Left lung (tissue), 10 donors: ENCODE measurements around the gene TST. TPM values are rescaled to one million over a fixed set of nuclear protein-coding genes. Genes with fewer than 3 reads are reported as not detected.
A peak's percentile ranks its signal among the peaks of the same experiment; 100 is the strongest.

Experiments
- ATAC-seq: fragments of 200-7000 bp; cut with Tn5 transposase; one replicate; pipeline ENCODE4 v1.9.1; 2020; ENCODE audit warnings: moderate library complexity
- DNase-seq, 4 donors: peaks; one replicate each; pipeline ENCODE4 v3.0.0-alpha.2; 2013 to 2020
- H3K27ac ChIP-seq, 2 donors: fragments of 200-600 bp; sonication (generic) in 1 of 2; one replicate each; pipeline versions ENCODE4 v1.5.0 to v1.8.0; 2020 to 2021
- H3K27me3 ChIP-seq, 2 donors: fragments of 200-600 bp; sonication (generic) in 1 of 2; one replicate each; pipeline versions ENCODE4 v1.5.0 to v1.8.0; 2020 to 2021
- H3K36me3 ChIP-seq, 2 donors: fragments of 200-600 bp; sonication (generic) in 1 of 2; one replicate each; pipeline versions ENCODE4 v1.5.0 to v1.8.0; 2020 to 2021
- H3K4me1 ChIP-seq, 2 donors: fragments of 200-600 bp; one replicate each; pipeline ENCODE4 v1.8.0; 2021
- H3K4me3 ChIP-seq, 2 donors: fragments of 200-600 bp; sonication (generic) in 1 of 2; one replicate each; pipeline versions ENCODE4 v1.5.0 to v1.8.0; 2020 to 2021; ENCODE audit warnings: mild to moderate bottlenecking in 1 of 2
- H3K9me3 ChIP-seq, 2 donors: fragments of 200-600 bp; sonication (generic) in 1 of 2; one replicate each; pipeline versions ENCODE4 v1.5.0 to v1.8.0; 2020 to 2021
- intact Hi-C, 2 donors: fragments of 100-400 bp; cut with DNase I; formaldehyde crosslinking; loops; one replicate each; pipeline versions ENCODE4 v1.11.2 to v1.14.2; 2022
- polyA plus RNA-seq, 6 donors: library from polyadenylated mRNA; unstranded; fragments of 120-200 nt; gene quantifications; one replicate each; pipeline ENCODE4 v1.2.1, GENCODE V29; 2013; ENCODE audit not compliant: insufficient read length in 6 of 6
- total RNA-seq, 2 donors: library from RNA; stranded (reverse); fragmentation: NEBNext Ultra II Directional; extraction: Animal tissue kit (Norgen Biotek cat#: 25700); gene quantifications; one replicate each; pipeline ENCODE4 v1.2.1, GENCODE V29; 2021
- TF ChIP-seq, protein P1 (sequence below), 2 donors: fragments of 200-600 bp; sonication (generic) in 1 of 2; IDR thresholded peaks; one replicate each; pipeline versions ENCODE4 v1.5.0 to v1.8.0; 2021; ENCODE audit warnings: antibody characterized with exemption in 2 of 2
- donor health status: DM: no; HTN: yes; CAD: no.
- donor health status: DM: no; HTN: no; CAD: no.

TST gene
- total and polyA plus RNA-seq, 8 donors = 14.7 to 52.0 (median 23.5) TPM

DNA sequence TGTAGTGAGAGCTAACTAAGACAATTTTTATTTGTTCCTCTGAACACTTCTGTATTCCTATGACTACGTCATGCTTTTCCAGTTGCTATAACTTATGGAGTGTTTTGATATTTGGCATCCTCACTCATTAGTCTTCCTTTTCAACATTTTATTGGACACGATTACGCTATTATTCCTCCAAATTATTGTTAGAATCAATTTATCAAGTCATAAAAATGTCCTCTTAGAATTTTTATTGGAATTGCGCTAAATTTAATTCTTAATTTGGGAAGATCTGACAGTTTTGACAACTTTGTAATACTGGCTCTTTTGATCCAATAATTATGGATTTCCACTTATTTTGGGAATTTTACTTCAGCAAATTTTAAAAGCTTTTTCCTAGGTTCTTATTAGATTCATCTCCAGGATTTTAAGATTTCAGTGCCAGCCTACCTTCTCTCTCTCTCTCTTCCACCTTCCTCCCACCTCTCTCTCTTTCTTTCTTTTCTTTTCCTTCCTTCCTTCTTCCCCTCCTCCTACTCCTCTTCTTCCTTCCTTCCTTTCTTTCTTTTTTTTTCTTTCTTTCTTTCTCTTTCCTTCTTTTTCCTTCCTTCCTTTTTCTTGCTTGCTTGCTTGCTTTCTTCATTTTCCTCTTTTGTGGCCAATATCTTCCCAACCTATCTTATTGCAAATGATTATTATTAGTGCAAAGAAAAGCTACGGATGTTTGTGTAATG, 50.8 kb downstream of the TST start:
- no peak overlapping the region for H3K4me3 ChIP-seq
- H3K4me1 ChIP-seq = peaks cover 0 to 27% of the 10 kb centered on the region in 2 donors
- H3K27me3 ChIP-seq = no peaks in the 10 kb centered on the region
- no peak for ATAC-seq
- no peak overlapping the region for H3K27ac ChIP-seq
- no peaks in the 10 kb centered on the region for H3K36me3 ChIP-seq
- H3K9me3 ChIP-seq = no peaks in the 10 kb centered on the region
- no peak for DNase-seq
- TF ChIP-seq, protein P1, sequence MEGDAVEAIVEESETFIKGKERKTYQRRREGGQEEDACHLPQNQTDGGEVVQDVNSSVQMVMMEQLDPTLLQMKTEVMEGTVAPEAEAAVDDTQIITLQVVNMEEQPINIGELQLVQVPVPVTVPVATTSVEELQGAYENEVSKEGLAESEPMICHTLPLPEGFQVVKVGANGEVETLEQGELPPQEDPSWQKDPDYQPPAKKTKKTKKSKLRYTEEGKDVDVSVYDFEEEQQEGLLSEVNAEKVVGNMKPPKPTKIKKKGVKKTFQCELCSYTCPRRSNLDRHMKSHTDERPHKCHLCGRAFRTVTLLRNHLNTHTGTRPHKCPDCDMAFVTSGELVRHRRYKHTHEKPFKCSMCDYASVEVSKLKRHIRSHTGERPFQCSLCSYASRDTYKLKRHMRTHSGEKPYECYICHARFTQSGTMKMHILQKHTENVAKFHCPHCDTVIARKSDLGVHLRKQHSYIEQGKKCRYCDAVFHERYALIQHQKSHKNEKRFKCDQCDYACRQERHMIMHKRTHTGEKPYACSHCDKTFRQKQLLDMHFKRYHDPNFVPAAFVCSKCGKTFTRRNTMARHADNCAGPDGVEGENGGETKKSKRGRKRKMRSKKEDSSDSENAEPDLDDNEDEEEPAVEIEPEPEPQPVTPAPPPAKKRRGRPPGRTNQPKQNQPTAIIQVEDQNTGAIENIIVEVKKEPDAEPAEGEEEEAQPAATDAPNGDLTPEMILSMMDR (IDR thresholded peaks at IDR 0.05) = no peak
- intact Hi-C loops = no loop called here

DNA sequence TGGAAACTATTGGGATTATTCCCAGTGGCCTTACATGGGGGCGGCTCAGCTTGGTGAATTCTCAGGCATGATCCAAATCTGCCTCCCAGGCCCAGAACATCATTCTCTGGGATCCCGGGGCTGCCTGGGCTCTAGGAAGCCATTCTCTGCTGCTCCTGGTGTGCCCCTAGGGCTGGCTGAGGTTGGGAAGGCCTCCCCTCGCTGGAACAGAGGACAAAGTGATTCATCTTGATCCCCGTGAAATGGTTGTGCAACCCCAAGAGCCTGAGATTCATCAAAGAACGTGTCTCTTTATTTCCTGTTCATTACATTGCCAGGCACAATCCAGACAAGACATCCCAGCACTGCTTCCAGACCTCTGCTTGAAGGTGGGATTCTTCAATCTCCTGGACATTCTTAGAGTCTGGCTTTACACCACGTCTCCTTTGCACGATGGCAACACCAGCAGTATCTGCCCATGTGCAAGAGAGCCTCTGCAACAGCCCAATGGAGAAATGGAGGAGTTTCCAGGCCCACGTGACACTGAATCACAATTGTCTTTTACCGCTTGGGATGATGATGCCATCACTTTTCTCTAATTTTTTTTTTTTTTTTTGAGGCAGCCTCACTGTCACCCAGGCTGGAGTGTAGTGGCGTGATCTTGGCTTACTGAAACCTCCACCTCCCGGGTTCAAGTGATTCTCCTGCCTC, 52.3 kb downstream of the TST start:
- DNase-seq = no peak
- Histone ChIP-seq H3K27ac (peak overlapping the region in 1 of 2 donors; percentile 28), H3K36me3 (no peaks in the 10 kb centered on the region), H3K4me1 (peaks cover 0 to 27% of the 10 kb centered on the region in 2 donors), H3K4me3 (no peak overlapping the region), H3K27me3 (no peaks in the 10 kb centered on the region), H3K9me3 (no peaks in the 10 kb centered on the region)
- TF ChIP-seq, protein P1 (IDR thresholded peaks at IDR 0.05) = no peak
- ATAC-seq = no peak
- intact Hi-C loops = no loop called here

DNA sequence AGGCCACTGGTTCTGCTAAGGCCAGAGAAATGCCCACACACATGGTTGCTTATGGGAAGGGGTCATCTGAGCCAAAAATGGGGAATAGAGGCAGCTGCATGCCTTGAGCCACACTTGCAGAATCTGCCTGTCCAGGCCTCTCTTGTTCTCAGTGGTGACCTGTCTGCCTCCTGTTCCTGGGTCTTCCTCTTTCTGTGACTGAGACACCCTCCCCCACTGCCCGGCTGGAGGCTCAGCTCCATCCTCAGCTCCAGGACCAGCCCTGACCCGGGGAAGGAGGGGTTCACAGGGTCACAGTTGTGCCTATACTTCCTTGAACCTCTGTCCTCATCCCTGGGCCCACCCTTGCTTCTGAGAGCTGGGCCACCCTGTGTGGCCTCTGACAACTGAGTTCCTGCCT, 53.6 kb downstream of the TST start:
- intact Hi-C loops = no loop called here
- TF ChIP-seq, protein P1 (IDR thresholded peaks at IDR 0.05) = no peak
- no peak overlapping the region for H3K4me3 ChIP-seq
- ATAC-seq = no peak
- DNase-seq = peak in 1 of 4 donors; percentile 79
- H3K36me3 ChIP-seq = no peaks in the 10 kb centered on the region
- peaks cover 0 to 8% of the 10 kb centered on the region in 2 donors for H3K27me3 ChIP-seq
- H3K27ac ChIP-seq = no peak overlapping the region
- H3K9me3 ChIP-seq = no peaks in the 10 kb centered on the region
- peaks cover 0 to 27% of the 10 kb centered on the region in 2 donors for H3K4me1 ChIP-seq

DNA sequence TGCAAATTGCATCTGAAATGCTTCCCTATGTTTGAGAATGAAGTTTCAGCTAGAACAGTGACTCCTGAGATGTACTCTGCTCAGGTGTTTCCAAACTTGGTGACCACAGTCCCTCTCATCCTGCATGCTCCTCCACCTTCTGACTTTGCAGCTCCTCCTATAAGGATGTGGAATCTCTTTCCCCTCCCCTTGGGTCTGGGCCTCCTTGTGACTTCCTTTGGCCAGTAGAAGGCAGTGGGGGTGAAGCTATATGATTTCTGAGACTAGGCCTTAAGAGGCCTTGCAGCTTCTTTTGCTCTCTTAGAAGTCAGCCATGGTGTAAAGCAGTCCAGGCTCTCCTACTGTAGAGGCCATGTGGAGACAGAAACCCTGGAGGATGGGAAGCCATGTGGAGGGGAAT, 55.1 kb downstream of the TST start:
- peaks cover 0 to 15% of the 10 kb centered on the region in 2 donors for H3K4me1 ChIP-seq
- peaks cover 0 to 24% of the 10 kb centered on the region in 2 donors for H3K27me3 ChIP-seq
- DNase-seq = no peak
- no peaks in the 10 kb centered on the region for H3K9me3 ChIP-seq
- TF ChIP-seq, protein P1 (IDR thresholded peaks at IDR 0.05) = no peak
- intact Hi-C loops = no loop called here
- H3K27ac ChIP-seq = no peak overlapping the region
- no peak for ATAC-seq
- H3K4me3 ChIP-seq = no peak overlapping the region
- no peaks in the 10 kb centered on the region for H3K36me3 ChIP-seq

DNA sequence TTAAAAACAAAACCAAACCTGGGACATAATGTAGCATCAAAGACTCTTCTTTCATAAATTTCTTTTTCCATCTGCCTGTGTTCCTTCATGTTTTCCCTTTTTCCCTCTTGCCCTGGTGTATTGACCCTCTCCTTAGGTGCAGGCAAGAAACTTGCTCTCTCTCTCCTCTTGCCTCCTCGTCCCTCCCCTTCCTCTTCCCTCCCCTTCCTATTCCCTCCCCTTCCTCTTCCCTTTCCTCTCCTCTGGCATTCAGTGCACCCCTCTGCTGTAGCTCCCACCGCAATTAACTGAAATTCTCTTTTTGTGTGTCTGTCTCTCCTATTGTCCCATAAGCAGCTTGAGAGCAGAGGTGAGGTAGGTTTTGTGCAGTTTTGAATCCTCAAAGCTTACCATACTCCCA, 55.9 kb downstream of the TST start:
- DNase-seq = no peak
- Histone ChIP-seq H3K27me3 (peaks cover 0 to 25% of the 10 kb centered on the region in 2 donors), H3K27ac (no peak overlapping the region), H3K9me3 (no peaks in the 10 kb centered on the region), H3K36me3 (no peaks in the 10 kb centered on the region), H3K4me1 (peaks cover 0 to 15% of the 10 kb centered on the region in 2 donors), H3K4me3 (no peak overlapping the region)
- intact Hi-C loops = no loop called here
- TF ChIP-seq, protein P1 (IDR thresholded peaks at IDR 0.05) = no peak
- no peak for ATAC-seq
